HG03135 (cell line): ENCODE measurements around the gene FBXO3.

Source experiments
- ATAC-seq: cut with Tn5 transposase; IDR thresholded peaks from one replicate; pipeline ENCODE4 v1.9.1; 2021; ENCODE audit warnings: mild to moderate bottlenecking, moderate library complexity; ENCODE audit not compliant: unreplicated experiment

Gene FBXO3

DNA sequence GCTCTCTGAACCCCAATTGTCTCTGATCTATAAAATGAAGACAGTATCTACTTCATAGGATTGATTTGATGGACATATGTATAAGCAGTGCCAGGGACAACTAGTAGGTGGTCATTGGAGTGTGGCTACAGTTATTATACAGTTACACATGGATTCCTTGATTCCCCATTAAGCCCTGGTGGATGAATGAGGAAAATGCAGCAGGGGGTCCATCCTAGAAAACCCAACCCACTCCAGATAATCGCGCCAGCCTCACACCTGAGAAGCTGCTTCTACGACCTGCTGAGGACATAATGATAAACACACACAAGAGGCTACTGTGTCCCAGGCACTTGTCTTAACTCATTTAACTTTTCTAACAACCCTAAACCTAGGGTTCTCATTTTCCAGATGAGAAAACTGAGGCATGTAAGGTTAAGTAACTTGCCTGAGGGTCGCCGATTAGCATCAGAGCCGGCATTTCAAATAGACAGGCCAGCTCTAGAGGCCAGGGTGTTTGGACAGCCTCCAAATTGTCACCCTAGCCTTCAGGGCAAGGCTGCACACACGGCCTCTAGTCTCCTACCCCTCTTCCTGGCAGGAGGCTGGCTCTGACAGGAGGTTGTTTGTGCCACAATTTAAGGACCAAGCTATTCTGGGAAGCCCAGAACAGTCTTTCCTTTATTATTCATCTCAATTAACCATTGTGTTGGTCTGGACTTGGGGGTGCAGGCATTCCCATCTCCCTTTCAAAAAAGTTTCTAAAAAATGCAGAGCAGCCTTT, 69.9 kb downstream of the FBXO3 start:
- ATAC-seq: no peak

DNA sequence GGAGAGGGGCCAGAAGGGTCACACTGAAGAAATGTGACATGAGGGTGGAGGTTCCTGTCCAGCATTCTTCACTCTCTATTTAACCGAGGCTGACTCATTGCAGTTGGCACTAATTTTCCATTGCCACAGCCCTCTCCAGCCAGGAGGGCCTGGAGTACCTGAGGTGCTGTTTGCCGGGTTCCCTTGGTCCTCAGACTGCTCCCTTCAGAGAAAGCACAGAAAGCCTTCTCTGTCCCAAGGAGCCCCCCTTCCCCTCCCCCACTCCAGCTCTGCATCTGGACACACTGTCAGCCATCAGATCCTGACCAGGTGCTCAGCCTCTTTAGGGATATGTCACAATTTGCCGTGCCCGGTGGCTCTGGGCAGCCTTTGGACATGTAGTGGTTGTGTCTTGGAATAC, 70.5 kb downstream of the FBXO3 start:
- no peak for ATAC-seq

DNA sequence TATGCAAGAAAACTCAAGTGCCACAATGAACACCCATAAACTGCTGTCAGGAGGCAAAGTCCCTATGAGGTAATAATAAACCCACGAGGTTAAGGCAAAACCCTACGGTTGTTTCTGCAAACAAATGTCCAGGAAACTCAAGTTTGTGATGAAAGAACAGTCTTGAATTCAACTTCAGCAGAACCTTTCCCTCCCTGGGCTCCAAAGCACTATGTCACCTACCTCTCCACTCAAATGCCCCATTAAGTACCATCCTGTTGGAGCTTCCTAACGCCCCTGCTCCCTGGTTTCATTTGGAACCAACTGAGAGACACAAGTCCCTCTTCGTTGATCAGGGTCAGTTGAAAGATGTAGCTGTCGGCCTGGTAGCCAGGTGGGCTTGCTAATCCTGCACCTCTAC, 71.1 kb downstream of the FBXO3 start:
- no peak for ATAC-seq

DNA sequence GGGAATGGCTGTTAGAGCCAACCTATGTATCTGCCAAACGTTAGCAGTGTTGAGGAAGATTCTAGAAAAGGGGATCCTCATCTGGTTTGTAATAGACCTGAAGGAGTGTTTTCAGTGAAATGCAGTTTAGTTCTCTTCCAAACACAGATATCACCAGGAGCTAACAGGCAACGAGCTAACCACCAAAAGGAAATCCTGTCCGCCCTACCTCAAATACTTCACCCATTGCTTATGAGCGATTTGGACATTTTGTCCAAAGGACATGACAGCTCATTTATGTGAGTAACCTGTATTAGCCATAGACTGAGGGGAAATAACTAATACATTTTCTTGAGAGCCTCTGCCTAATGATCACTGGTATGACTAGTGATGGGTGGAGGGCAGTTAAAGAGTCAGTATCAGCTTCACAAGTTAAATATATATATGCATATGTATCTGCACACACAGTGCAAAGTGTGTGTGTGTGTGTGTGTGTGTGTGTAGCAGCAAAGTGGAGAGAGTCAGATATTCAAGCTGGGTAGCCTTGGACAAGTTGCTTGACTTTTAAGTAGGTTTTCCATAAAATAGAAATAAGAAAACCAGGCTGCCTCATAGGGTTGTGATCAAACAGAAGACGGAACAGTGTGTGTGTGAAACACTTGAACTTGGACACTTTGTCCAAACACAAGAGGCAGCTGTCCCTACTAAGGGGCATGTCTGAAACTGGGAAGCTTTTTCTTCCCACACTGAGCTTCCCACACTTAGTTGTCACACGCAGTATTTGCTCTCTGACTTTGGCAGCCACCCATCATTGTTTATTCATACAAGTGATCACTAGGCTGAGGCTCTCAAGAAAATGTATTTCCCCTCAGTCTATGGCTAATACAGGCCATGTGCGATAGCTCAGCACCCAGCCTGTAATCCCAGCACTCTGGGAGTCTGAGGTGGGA, 72.8 kb downstream of the FBXO3 start:
- peak; percentile 1 for ATAC-seq

DNA sequence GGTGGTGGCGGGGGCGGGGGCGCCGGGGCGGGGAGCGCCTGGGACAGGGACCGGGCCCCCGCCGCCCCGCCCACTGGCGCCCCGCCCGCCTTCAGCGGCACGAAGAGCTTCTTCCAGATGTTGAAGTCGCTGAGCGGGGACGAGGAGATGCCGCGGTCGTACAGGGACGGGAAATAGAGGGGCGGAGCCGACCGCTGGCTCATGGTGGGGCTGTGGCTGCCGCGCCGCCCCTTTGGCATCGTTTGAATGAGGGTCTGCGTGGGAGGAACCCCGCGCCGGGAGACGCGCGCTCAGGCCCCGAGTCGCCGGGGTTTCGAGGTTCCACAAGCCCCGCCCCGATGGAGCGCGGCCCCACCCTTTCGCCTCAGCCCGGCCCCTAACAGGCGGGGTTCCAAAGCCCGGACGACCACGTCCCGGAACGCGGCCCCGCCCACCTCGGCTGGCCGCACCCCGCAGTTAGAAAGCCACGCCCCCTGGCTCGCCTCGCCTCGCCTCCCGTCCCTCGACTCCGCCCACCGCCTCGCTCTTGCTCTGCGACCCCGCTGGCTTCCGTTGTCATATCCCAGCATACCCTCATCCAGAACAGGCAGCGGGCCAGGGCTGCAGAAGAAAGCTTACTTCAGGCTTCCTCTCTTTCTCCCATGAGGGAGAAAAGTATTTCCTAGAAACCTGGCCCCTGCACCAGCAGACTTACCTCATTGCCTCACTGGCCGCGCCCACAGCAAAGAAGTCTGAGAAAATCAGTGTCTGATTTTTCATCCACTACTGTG, 73.6 kb downstream of the FBXO3 start, which contains the start of gene C11orf91:
C11orf91 (minus strand) TSS at position 325 of the 770 bp plus-strand sequence; CDS start at position 239, 86 bp downstream.
- peak; percentile 89 for ATAC-seq

DNA sequence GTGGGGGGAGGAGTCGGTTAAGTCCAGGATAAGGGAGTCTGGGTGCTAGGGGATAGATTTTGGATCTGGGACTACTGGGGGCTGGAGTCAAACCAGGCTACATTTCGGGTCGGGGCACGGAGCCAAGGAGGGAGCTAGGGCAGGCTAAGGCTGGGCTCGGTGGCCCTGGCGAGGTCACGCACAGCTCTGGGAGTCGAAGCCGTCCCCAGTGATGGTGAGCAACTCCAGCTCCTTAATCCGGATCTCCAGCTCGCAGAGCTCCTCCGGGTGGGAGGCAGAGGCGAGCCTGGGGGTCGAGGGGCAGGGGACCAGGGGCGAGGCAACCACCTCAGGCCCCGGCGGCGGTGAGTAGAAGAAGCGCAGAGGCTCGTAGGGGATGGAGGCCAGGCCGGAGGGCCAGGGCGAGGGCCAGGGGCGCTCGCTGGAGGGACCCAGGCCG, 74.2 kb downstream of the FBXO3 start:
- ATAC-seq: no peak

DNA sequence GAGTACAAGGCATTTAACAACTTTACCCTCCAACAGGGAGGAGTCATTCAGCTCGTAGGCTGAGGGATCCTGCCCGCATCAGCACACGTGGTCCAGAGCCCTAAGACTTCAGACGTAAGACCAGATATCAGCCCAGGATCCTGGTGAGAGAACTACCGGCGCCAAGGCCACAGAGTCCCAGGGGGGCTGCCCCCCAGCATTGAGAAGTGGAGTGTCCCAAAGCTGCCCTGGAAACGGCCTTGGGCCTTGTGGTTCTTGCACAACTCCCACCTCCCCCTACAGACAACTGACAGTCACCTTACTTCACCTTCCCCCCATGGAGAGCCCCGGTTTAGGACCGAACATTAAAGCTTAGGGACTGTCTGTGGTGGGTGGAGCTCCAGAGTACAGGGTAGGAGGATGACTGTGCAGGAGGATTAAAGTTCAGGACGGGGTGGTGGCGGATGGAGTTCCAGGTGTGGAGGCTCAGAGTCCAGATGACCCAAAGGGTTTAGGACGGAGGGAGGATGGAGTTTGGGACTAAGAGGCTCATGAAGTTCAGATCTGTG, 74.7 kb downstream of the FBXO3 start:
- no peak for ATAC-seq

DNA sequence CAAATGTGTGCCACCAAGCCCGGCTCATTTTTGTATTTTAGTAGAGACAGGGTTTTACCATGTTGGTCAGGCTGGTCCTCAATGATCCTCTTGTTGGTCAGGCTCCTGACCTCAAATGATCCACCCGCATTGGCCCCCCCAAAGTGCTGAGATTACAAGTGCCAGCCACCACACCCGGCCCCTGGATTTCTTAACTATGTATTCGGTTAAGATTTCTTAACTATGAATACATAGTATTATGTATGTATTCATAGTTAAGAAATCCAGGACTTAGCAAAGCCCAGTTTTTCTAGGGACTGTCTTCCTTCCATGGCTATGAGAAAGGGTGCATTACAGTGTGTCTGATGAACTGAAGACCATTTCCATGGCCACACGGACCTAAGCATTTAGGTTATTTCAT, 75.4 kb downstream of the FBXO3 start:
- no peak for ATAC-seq

DNA sequence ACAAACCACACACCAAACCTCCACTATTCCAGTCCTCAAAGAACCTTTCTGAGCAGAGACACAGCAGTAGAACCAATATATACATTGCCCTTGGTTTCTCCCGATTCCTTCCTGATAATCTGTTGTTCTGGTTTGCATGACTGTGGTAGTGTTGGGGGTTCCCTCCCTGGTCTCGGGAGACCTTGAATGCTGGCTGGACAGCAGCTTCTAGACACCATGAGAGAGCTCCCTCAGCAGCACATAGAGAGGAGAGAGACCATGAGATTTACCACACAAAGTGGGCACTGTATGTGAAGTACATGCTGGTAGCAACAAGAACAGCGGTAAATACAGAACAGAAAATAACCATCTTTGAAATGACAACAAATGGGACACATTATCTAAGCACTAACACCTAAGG, 76.3 kb downstream of the FBXO3 start:
- ATAC-seq: no peak

DNA sequence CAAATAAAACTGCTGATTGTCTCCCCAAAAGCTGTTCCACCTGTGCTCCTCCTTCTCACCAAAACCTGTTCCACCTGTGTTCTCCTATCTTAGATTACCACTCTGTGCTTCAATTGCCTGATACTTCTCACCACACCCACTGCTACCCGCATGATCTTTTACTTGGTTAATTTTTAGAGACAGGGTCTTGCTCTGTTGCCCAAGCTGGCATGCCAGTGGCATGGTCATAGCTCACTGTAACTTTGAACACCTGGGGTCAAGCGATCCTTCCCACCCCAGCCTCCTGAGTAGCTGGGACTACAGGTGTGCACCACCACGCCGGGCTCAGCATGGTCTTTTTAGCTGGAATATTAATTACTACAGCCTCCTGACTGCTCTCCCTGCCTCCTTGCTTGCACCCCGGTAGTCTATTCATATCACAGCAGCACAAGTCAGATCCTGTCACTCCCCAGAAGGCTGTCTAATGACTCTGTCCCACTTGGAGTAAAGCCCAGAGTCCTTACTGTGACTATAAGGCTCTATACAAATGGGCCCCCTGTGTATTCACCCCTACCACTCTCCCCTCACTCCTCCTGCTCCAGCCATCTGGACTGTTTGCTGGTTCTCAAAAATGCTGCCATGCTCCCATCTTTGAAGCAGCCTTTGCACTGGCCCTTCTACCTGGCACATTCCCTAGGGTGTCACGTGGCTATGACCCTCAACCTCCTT, 77.2 kb downstream of the FBXO3 start:
- ATAC-seq: no peak

DNA sequence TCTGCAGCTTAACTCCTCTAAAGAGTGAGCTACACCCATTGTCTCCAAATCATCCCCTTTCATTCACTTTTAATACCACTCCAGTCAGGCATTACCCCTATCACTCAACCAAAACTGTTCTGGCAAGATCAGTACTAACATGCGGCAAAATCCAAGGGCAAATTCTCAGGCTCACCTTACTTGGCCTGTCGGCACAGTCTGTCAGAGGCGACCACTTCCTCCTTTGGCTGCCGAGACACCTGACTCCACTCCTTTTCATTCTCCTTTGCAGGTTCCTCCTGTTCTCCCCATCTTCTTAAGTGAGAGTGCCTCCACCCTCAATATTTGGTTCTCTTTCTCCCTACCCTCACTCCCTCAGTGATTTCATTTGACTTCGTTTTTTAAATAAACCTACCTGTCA, 77.9 kb downstream of the FBXO3 start:
- ATAC-seq: no peak

DNA sequence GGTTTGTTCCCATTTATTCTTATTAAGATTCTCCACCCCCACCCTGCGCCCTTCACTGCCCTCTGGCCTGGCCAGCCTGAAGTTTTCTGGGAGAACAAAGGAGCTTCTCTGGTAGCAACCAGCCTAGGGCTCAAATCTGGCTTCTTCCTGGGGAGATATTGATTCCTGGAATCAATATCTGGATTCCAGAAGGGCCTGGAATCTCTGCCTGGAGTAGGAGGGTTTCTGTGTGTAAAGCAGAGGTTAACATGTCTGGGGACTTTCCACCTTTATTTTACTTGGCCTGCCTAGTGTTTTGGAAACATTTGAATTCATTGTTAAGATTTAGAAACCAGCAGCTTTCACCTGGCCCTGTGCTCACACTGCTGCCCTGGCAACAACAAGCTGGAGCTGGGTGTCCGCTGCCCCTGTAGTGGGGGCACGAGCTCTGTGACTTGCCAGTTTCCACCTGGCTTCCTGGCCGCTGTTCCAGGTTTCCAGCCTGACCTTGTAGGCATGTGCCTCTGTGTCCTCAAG, 79.2 kb downstream of the FBXO3 start:
- ATAC-seq: no peak

DNA sequence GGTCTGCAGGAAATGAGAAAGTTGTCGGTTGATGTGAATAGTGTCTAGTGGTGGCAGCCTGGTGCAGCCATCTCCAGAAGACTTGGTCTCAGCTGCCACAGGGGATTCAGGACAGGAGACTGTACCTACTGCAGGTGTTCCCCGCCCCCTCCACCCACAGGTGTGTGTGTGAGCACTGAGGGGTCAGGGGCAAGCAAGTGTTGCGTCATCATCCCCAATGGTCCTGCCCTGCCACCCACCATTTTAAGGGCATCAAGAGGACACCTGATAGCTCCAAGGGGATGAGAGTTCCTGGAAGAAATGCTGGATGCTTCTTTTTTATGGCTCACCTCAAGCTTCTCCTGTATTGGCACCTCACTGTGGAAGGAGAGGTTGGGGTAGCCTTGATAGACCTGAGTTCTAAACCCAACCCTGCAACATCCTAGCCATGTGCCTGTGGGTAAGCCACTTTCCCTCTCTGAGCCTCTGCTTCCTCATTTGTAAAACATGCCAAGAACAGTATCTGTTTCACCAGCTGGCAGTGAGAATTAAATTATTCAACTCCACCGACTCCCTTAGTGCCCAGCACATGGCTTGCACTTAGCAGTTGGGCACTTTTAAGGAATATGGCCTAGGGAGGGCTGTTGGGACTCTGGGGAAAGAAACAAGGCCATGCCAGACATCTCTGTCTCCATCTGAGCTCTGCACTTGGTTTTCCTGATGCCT, 79.8 kb downstream of the FBXO3 start:
- ATAC-seq: no peak

DNA sequence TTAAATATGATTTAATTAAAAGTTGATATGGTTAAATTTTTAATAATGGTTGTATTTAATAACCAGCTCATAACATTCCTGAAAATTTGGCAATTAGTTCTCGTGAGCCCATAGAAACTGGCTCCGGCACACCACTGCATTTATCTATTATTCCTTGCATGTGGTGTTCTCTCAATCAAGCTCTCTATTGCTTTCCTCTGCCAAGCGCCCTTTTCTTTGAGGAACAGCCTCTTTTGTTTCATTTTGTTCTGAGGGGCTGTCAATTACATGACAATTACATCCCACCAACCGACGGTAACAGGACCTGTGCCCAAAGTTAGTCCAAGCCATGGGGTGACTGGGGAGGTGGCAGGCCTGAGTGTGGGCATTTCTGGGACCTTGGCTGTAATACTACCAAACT, 81.8 kb downstream of the FBXO3 start:
- ATAC-seq: no peak

DNA sequence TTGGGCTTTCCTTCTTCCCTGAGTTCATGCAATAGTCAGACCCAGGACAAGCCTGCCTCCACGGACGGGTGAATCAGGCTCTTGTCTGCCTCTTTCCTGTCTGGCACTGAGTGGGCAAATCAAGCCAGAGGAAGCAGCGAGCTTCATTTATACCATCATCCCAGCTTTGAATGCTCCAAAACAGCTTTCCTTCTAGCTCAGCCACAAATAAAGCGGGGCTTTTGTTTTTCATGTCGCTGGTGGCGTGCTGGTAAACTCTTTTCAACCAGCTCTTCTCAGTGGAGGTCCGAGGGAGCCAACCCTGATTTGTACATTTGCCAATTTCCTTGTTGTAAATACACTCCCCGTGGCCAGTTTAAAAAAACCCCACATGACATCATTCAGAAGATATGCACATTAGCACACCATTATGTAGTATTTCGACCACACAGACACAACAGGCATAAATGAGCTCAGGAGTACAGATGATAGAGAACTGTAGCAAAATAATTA, 82.3 kb downstream of the FBXO3 start:
- ATAC-seq: no peak

DNA sequence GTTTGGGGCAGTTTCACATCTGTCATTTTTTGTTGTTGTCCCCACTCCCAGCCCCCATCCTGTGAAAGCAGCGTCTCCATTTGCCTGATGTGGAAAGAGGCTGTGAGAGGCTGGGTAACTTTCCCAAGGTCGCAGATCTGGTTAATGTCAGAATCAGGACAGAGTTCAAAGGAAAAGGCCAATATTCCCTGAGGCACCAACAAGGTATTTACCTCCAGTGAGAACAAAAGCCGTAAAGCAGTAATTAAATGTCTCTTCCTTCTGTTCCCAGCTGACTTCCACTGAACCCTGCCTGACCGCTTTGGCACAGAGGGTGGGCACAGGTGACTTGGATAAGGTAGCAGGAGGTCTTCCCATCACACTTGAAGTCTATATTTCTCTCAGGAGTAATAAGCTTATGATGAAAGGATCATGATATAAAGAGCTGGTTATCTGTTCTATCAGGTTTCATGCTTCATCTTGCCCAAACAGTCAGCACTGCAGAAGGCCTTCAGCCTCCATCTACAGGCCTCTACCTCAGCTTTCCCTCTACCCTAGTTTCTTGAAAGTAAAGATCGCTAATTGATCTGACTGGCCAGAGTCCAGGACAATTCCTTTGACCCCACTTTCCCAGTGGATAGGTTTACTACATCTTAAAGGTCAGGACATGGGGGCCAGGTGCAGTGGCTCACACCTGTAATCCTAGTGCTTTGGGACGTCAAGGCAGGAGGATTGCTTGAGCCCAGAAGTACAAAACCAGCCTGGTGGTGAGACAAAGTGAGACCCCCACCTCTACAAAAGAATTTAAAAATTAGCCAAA, 83.1 kb downstream of the FBXO3 start:
- ATAC-seq: no peak
